HG03342 (cell line): ENCODE results near the gene LENG8.
"Not testable (repeated sequence)": the region's sequence is repeated elsewhere in the genome, so short reads cannot be mapped to it uniquely, and the experiment has no call there.

Source experiments
- ATAC-seq: cut with Tn5 transposase; IDR thresholded peaks from one replicate; pipeline ENCODE4 v1.9.1; 2021; ENCODE audit warnings: mild to moderate bottlenecking, moderate library complexity; ENCODE audit not compliant: unreplicated experiment

LENG8 gene

GRCh38 chr19:54460230-54461005 is 11.4 kb downstream of the LENG8 start:
- no peak for ATAC-seq

DNA sequence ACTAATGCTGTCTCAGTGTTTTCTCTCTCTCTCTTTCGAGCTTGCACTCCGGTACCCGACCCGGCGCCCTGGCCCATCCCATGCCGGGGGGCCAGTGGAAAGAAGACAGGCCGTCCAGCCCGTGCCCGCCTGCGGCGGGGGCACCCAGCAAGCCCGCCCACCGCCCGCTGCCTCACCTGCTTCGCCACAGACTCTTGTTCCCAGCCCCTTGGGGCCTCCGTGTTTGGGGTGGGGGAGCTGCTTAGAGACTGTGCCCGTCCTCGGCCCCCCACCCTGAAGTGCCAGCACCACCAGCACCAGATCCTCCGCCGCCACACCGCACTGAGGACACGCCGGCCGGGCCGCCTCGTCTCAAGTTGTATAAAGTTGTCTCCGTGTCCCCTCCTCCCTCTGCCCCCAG is 12.2 kb downstream of the LENG8 start:
- no peak for ATAC-seq

- ATAC-seq = no peak
Measured at GRCh38 chr19:54461613-54462012, 12.6 kb downstream of the LENG8 start.

GRCh38 chr19:54462047-54462654 is 13.2 kb downstream of the LENG8 start:
- no peak for ATAC-seq

GRCh38 chr19:54462655-54463530 is 13.9 kb downstream of the LENG8 start:
- peak; percentile 4 for ATAC-seq

DNA sequence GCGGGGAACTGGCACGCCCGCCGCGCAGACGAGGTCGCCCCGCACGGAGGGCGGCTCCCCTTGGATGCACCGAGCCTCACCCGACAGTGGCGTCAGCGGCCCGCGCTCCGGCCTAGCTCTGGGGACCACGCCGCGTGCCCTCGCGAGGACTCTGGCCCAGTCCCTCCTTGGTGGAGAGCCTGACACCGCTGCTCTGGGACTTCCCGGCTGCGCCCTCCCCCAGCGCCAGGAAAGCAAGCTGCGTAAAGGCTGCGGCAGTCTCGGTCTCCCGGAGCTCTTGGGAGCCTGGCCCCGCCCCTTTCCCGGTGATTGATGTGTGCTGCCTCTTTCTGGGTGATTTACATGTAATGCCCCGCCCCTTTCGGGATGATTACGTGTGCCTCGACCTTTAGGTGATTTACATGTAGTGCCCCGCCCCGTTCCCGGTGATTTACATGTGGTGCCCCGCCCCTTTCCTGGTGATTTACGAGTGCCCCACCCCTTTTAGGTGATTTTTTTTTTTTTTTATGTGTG is 14.6 kb downstream of the LENG8 start, which contains the start of gene LENG9:
TSS of gene LENG9 (minus strand) at position 248 of the 513 bp plus-strand sequence. CDS start 252 bp downstream, outside the sequence.
- peak; percentile 58 for ATAC-seq

DNA sequence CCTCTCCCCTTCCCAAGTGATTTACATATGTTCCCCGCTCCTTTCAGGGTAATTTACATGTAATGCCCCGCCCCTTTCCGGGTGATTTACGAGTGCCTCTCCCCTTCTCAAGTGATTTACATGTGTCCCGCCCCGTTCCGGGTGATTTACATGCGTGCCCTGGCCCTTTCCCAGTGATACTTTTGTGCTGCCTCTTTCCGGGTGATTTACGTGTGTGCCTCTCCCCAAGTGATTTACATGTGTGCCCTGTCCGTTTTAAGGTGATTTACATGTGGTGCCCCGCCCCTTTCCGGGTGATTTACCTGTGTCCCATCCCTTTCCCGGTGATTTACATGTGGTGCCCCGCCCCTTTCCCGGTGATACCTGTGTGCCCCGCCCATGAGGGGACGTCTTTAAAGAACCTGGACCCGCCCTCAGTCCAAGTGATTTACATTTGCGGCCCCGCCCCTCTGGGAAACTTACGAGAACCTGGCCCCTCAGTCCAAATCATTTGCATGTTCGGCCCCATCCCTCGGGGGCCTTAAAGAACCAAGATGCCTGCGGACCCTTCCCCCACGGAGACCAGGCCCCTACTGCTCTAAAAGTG is 15.1 kb downstream of the LENG8 start:
- ATAC-seq = peak; percentile 43

DNA sequence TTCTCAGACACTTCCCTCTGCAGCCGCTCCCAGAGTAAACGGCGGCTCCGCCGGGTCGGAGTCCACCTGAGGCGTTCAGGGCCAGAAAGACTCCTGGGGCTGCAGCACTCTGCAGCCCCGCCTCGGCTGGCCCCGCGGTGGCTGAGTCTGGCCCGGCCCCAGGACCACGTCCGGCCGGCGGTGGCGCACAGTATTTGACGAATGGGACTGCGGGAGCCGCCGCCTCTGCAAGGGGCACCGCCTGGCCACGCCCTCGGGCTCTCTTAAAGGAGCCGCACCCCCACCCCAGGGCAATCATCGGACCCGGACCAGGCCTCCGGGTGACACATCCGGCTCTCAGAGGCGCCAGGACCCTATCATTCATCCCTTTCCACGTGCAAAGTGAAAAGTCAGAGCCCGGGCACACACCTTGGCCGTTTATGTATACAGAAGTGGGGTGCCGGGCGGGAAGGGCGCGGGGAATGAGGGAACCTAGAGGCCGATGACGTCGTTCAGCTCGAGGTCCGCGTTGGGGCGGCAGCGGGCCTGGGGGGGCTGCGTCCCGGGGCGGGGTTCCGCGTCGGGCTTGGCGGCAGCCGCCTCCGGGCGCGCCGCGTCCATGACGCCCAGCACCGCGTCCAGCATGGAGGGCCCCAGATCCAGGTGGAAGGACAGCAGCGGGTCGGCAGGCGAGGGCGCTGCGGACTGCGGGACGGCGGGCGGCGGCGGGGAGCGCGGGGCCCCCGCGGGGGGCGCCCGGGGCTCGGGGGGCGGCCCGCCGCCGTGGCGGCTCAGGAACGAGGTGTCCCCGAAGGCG is 15.8 kb downstream of the LENG8 start:
- ATAC-seq = peak; percentile 39

DNA sequence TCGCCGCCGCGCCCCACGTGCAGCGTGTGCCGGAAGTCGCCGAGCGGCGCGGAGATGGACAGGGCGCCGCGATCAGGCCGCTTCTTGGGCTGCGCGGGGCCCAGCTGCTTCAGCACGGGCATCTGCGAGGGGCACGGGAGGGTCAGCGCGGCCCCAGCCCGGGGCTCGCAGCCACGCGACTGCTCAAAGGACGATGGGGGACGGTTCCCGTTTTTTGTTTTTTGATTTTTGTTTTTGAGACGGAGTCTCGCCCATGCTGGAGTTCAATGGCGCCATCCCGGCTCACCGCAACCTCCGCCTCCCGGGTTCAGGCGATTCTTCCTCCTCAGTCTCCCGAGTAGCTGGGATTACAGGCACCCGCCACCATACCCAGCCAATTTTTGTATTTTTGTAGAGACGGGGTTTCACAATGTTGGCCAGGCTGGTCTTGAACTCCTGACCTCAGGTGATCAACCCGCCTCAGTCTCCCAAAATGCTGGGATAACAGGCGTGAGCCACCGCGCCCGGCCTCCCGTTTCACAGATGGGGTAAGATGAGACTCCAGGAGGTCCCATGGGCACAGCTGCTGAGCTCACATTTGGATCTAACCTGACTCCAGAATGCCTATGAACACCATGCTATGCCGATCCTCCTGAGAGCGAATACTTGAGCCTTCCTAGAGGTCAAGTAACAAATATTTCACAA is 16.6 kb downstream of the LENG8 start:
- no peak for ATAC-seq

DNA sequence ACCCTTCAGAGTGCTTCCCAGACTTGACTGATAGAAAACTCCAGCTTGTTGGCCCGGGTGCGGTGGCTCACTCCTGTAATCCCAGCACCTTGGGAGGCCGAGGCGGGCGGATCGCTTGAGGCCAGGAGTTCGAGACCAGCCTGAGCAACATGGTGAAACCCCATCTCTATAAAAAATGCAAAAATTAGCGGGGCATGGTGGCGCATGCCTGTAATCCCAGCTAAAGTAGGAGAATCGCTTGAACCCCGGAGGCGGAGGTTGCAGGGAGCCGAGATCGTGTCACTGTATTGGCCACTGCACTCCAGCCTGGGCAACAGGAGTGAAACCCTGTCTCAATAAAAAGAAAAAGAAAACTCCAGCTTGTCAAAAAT is 17.1 kb downstream of the LENG8 start:
- ATAC-seq = not testable (repeated sequence)

DNA sequence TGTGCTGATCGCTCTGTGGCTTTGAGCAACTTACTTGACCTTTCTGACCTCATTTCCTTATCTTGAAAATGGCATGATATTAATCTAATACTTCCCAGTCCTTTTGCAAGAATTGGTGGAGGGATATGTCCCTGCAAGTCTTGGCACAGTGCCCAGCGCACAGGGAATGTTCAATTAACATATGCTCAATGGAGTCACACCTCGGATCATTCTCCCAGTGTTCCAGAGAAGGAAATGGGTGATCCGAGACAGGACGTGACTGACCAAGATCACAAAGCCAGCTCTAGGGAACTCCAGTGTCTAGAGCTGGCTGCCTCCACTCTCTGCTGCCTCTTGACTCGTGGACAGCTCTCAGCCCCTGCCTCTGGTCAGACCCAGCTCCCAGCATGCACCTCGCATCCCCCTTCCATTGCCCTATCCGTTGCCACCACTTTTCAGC is 20.5 kb downstream of the LENG8 start:
- ATAC-seq = no peak

DNA sequence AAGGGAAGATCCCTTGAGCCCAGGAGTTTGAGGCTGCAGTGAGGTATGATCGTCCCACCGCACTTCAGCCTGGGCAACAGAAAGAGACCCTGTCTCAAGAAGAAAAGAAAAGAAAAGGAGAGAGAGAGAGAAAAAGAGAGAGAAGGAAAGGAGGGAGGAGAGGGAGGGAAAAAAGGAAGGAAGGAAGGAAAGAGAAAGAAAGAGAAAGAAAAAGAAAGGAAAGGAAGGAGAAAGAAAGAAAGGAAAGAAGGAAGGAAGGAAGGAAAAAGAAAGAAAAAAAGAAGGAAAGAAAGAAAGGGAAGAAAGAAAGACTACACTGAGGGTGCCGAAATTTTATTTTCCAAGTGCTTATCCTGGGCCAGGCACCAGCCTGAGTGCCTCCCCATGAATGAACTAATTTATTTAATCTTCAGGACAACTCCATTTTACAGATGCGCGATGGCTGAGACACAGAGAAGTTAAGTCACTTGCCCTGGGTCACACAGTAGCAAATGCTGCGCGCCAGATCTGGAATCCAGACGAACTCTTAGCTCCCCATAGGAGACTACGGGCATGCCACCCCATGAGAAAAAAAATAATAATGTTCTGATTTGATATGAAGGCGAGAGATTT is 21.4 kb downstream of the LENG8 start:
- no peak for ATAC-seq

DNA sequence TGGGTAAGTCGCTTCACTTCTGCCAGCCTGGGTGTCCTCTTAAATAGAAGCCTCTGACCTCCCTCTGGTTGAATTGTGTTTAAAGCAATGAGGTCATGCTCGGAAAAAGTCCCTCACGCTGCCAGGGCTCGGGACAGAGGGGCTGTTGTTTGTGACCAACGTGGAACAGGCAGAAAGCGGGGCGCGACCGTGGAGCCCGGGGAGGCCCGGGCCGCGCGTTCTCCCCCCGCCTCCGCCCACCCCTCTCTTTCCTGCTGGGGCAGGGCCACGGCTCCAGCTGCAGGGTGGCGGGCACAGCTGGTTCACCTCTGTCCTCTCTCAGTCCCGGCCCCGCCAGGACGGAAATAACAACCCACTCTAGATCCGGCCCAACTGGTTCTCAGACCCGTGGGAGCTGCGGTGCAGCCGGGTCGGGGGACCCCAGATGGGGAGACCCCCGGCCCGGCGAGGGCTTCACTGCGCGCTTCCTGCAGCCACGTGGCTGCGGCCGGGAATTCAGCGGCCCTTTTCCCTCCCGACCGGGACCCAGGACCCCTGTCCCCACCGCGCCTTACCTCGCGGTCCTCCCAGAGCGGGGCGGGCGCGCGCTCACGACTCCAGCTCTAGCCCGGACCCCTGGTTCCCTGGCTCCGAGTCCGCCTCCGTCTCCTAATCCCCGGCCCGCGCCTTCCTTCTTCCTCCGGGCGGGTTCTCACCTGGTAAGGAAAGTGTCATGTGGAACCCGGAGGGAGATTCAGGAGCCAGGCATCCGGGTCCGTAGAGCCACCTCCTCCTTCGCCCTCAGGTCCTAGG is 22.2 kb downstream of the LENG8 start:
- ATAC-seq = no peak

GRCh38 chr19:54473071-54473891 is 24.3 kb downstream of the LENG8 start, which contains the start of gene CDC42EP5:
Gene CDC42EP5, minus strand, starts transcription at chr19:54473296. Its CDS starts 7,749 bp downstream, at chr19:54465547.
- no peak for ATAC-seq

DNA sequence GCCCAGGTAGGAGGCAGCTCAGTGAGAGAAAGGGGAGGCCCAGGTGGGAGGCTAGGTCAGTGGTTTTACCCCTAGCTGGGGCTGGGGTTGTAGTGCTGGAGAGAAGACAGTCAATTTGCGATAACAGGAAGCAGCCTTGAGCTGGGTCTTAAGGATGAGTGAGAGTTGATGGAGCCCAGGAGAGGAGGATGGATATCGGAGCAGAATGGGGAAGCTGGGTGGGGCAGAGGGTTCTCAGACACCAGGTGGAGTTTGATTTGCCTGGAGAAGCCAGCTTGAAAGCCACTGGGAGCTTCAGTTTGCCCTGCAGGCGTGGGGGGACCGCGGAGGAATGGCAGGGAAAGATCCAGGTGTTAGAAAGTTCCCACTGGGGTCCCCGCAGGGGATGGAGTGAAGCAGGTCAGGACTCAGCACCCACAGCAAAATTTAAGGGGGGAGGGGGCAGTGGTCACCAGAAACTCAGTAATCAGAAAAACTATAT is 24.9 kb downstream of the LENG8 start:
- ATAC-seq = no peak

DNA sequence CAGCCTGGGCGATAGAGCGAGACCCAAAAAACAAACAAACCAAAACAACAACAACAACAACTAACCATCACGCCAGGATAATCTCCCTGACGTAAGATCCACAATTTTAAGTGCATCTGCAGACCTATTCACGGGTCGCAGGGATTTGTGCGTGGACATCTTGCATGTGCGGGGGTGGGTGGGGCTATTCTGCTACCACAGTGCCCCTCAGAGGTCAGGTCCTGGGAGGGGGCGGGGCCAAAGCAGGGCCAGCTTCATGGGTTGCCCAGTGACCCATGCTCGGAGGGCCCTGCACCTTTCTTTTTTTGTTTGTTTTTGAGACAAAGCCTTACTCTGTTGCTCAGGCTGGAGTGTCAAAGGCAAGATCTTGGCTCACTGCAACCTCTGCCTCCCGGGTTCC is 26.7 kb downstream of the LENG8 start:
- no peak for ATAC-seq

GRCh38 chr19:54477650-54478049 is 28.7 kb downstream of the LENG8 start:
- no peak for ATAC-seq
